DOHH2 (cell line): Measurements from ENCODE around the gene VKORC1L1.
"Not testable (repeated sequence)": the region's sequence is repeated elsewhere in the genome, so short reads cannot be mapped to it uniquely, and the experiment has no call there.

Experiments used
- H3F3A ChIP-seq: fragments of 200-600 bp; sonication (generic), shearing (Covaris generic); 2 replicates; pipeline ENCODE4 v1.6.0; 2016; ENCODE audit warnings: antibody characterized with exemption, mild to moderate bottlenecking; ENCODE audit not compliant: control insufficient read depth, insufficient read depth
- H3K27ac ChIP-seq: fragments of 200-600 bp; sonication (generic); 2 replicates; pipeline ENCODE4 v1.5.1; 2014; ENCODE audit warnings: low read depth, mild to moderate bottlenecking, low read length, moderate library complexity
- H3K27me3 ChIP-seq: fragments of 200-600 bp; sonication (generic); 2 replicates; pipeline ENCODE4 v1.6.1; 2014; ENCODE audit warnings: mild to moderate bottlenecking, low read length, mixed read lengths; ENCODE audit not compliant: control insufficient read depth
- H3K36me3 ChIP-seq: fragments of 200-600 bp; sonication (generic); 2 replicates; pipeline ENCODE4 v1.6.1; 2014; ENCODE audit warnings: mild to moderate bottlenecking, low read length, moderate library complexity, mixed read lengths; ENCODE audit not compliant: control insufficient read depth
- H3K4me1 ChIP-seq: fragments of 200-600 bp; sonication (generic); 2 replicates; pipeline ENCODE4 v1.6.1; 2014; ENCODE audit warnings: mild to moderate bottlenecking, low read length, mixed read lengths; ENCODE audit not compliant: control insufficient read depth
- H3K4me2 ChIP-seq: fragments of 200-600 bp; sonication (generic); 2 replicates; pipeline ENCODE4 v1.6.0; 2014; ENCODE audit warnings: mild to moderate bottlenecking, low read length, moderate library complexity
- H3K4me3 ChIP-seq: fragments of 200-600 bp; sonication (generic); 2 replicates; pipeline ENCODE4 v1.5.1; 2014; ENCODE audit warnings: mild to moderate bottlenecking, low read length, mixed read lengths
- H3K79me2 ChIP-seq: fragments of 200-600 bp; sonication (generic); 2 replicates; pipeline ENCODE4 v1.6.1; 2014; ENCODE audit warnings: mild to moderate bottlenecking, low read length, mixed read lengths; ENCODE audit not compliant: control insufficient read depth
- H3K9me2 ChIP-seq: fragments of 200-600 bp; sonication (generic); replicated peaks from 2 replicates; pipeline ENCODE4 v1.6.1; 2014; ENCODE audit warnings: mild to moderate bottlenecking, low read length, mixed read lengths; ENCODE audit not compliant: control insufficient read depth
- H3K9me3 ChIP-seq: fragments of 200-600 bp; sonication (generic); 2 replicates; pipeline ENCODE4 v1.6.1; 2014; ENCODE audit warnings: antibody characterized with exemption, low read length, mixed read lengths; ENCODE audit not compliant: control insufficient read depth, insufficient read depth
- H4K20me1 ChIP-seq: fragments of 200-600 bp; sonication (generic); 2 replicates; pipeline ENCODE4 v1.6.0; 2014; ENCODE audit warnings: low read depth, mild to moderate bottlenecking, antibody characterized with exemption, low read length, moderate library complexity; ENCODE audit not compliant: control insufficient read depth, insufficient read depth
- CTCF ChIP-seq: fragments of 200-600 bp; sonication (generic); IDR thresholded peaks from one replicate; pipeline ENCODE4 v1.5.1; 2014; ENCODE audit warnings: antibody characterized with exemption, mild to moderate bottlenecking, low read depth, low read length; ENCODE audit not compliant: poor library complexity, severe bottlenecking
- EZH2phosphoT487 ChIP-seq: fragments of 200-600 bp; sonication (generic); IDR thresholded peaks from 2 replicates; pipeline ENCODE4 v1.6.1; 2017; ENCODE audit warnings: borderline replicate concordance, mild to moderate bottlenecking, antibody characterized with exemption, low read length, moderate library complexity, mixed read lengths

The VKORC1L1 gene

GRCh38 chr7:65983965-65984658, 111.2 kb downstream of the VKORC1L1 start:
- H3K27ac ChIP-seq: no peak overlapping the region
- no peak overlapping the region for H3K4me2 ChIP-seq
- TF ChIP-seq CTCF: no peak
- TF ChIP-seq EZH2phosphoT487: no peak
- no peaks in the 10 kb centered on the region for H3F3A ChIP-seq
- H3K4me3 ChIP-seq: no peak overlapping the region
- no peaks in the 10 kb centered on the region for H3K9me3 ChIP-seq
- no peaks in the 10 kb centered on the region for H3K9me2 ChIP-seq
- peaks cover 34% of the 10 kb centered on the region for H3K79me2 ChIP-seq
- H4K20me1 ChIP-seq: peaks cover 10% of the 10 kb centered on the region
- H3K36me3 ChIP-seq: peaks cover 17% of the 10 kb centered on the region
- H3K27me3 ChIP-seq: no peaks in the 10 kb centered on the region
- peaks cover 16% of the 10 kb centered on the region for H3K4me1 ChIP-seq

- Histone ChIP-seq H3K4me3 (no peak overlapping the region), H3K27me3 (no peaks in the 10 kb centered on the region), H3K9me3 (no peaks in the 10 kb centered on the region), H3F3A (no peaks in the 10 kb centered on the region), H3K36me3 (no peaks in the 10 kb centered on the region), H3K9me2 (no peaks in the 10 kb centered on the region), H3K4me1 (no peaks in the 10 kb centered on the region), H3K27ac (no peak overlapping the region), H3K79me2 (no peaks in the 10 kb centered on the region), H4K20me1 (no peaks in the 10 kb centered on the region), H3K4me2 (no peak overlapping the region)
- no peak for TF ChIP-seq CTCF
- no peak for TF ChIP-seq EZH2phosphoT487
Measured at GRCh38 chr7:65988084-65988483, 115.2 kb downstream of the VKORC1L1 start.

DNA sequence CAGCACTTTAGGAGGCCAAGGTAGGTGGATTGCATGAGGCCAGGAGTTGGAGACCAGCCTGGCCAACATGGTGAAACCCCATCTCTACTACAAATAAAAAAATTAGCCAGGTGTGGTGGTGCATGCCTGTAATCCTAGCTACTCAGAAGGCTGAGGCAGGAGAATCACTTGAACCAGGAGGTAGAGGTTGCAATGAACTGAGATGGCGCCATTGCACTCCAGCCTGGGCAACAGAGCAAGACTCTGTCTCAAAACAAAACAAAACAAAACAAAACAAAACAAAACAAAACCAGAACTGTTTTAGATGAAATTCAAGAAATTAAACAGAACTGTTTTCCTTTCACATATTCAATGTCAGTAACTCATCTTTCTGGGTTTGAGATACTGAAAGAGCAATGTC, 115.6 kb downstream of the VKORC1L1 start:
- H3K4me2 ChIP-seq, H3K79me2 ChIP-seq, H3K4me1 ChIP-seq: not testable (repeated sequence)

DNA sequence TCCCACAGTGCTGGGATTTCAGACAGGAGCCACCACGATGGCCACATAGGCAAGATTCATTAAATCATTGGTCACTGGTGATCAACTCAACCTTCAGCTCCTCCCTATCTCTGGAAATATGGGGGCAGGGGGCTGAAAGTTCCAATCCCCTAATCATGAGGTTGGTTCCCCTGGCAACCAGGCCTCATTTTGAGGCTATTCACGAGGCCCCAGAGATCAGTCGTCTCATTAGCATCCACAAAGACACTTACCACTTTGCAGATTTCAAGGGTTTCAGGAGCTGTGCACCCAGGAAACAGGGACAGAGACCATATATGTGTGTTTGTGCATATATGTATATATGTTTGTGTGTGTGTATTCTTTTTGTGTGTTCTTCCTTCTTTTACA, 116.8 kb downstream of the VKORC1L1 start:
- H3K9me2 ChIP-seq: no peaks in the 10 kb centered on the region
- no peaks in the 10 kb centered on the region for H3K36me3 ChIP-seq
- H3K4me1 ChIP-seq: no peaks in the 10 kb centered on the region
- H3K27ac ChIP-seq: no peak overlapping the region
- no peak overlapping the region for H3K4me3 ChIP-seq
- H3K9me3 ChIP-seq: no peaks in the 10 kb centered on the region
- no peaks in the 10 kb centered on the region for H3K79me2 ChIP-seq
- no peaks in the 10 kb centered on the region for H3F3A ChIP-seq
- H4K20me1 ChIP-seq: no peaks in the 10 kb centered on the region
- TF ChIP-seq CTCF (no peak), EZH2phosphoT487 (no peak)
- no peak overlapping the region for H3K4me2 ChIP-seq
- no peaks in the 10 kb centered on the region for H3K27me3 ChIP-seq

More for the DNA sequence above, 115.6 kb downstream of the VKORC1L1 start:
- not testable (repeated sequence) for H3F3A ChIP-seq, H3K27ac ChIP-seq, H4K20me1 ChIP-seq, H3K27me3 ChIP-seq, H3K9me2 ChIP-seq, H3K36me3 ChIP-seq, H3K4me3 ChIP-seq, H3K9me3 ChIP-seq

GRCh38 chr7:65991829-65992228, 119.0 kb downstream of the VKORC1L1 start:
- H4K20me1 ChIP-seq, H3K4me1 ChIP-seq, H3K4me2 ChIP-seq, H3K27me3 ChIP-seq, H3K9me2 ChIP-seq, H3K9me3 ChIP-seq, H3K4me3 ChIP-seq, H3K27ac ChIP-seq, H3K36me3 ChIP-seq, H3F3A ChIP-seq, H3K79me2 ChIP-seq: not testable (repeated sequence)
